ENCODE results near the gene H2BK1. TPM values are rescaled to one million over a fixed set of nuclear protein-coding genes. Genes with fewer than 3 reads are reported as not detected.
A peak's percentile ranks its signal among the peaks of the same experiment; 100 is the strongest.

Gene H2BK1
- polyA plus RNA-seq, 3 donors: not detected

DNA sequence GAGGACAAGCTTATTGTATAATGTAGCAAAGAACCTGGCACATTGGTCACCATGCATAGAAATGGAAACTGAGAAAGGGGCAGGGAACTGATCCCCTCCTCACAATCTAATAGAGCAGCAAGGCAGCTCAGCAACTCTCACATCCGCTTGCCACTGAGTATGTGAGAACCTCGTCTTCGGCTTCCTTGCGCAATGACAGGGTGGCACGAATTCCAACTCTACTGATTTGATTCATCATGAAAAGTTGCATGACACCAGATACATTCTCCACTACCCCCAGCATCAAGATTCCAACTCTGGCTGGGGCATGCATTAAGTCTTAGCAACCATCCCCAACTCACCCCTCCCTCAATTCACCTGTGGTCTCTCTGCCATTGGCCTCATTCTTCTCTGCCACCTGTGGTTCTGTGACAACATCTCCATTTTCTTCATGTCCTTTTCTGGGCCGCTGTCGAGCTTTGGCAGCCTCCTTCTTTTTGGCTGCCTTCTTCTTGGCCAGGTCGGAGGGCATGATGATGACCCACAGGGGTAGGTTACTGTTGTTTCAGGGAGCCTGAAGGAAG, 15.7 kb upstream of the H2BK1 start:
- H3K27me3 ChIP-seq (ENCODE audit: control insufficient read depth in 2 of 2, insufficient read depth in 2 of 2, low read length in 2 of 2): no peaks in the 10 kb centered on the region
- H2AFZ ChIP-seq (ENCODE audit: insufficient read depth, low read depth, low read length, poor library complexity, severe bottlenecking): peak overlapping the region; percentile 100
- peak overlapping the region; percentile 51 to 85 for H3K27ac ChIP-seq (ENCODE audit: low read depth in 1 of 2, low read length in 2 of 2)
- DNase-seq: peak; percentile 58 to 86 (median 73)
- H3K4me2 ChIP-seq (replicated peaks; ENCODE audit: extremely low read depth, low read length, poor library complexity, severe bottlenecking): peak overlapping the region; percentile 97
- peaks cover 36 to 44% of the 10 kb centered on the region in 2 donors for H3K36me3 Mint-ChIP-seq
- H3K9me3 Mint-ChIP-seq: no peaks in the 10 kb centered on the region
- H3K4me1 ChIP-seq (ENCODE audit: control insufficient read depth in 1 of 2, insufficient read depth in 2 of 2, low read length in 2 of 2): peaks cover 23 to 27% of the 10 kb centered on the region in 2 donors
- H3K9ac ChIP-seq (ENCODE audit: insufficient read depth, low read length, poor library complexity, severe bottlenecking): peak overlapping the region; percentile 71
- WGBS (ENCODE audit: insufficient coverage): 18% methylated on average over 5 of the region's 8 CpGs
- H3K4me1 Mint-ChIP-seq: peaks cover 27% of the 10 kb centered on the region
- no peaks in the 10 kb centered on the region for H4K20me1 ChIP-seq (ENCODE audit: insufficient read depth, low read length)
- peaks cover 0 to 3% (median 0%) of the 10 kb centered on the region in 3 donors for H3K27me3 Mint-ChIP-seq (ENCODE audit: low read depth in 3 of 3)
- H3K4me3 ChIP-seq (replicated peaks in 1 of 3; ENCODE audit: low read depth in 2 of 3, low read length in 3 of 3): peak overlapping the region; percentile 47 to 94 (median 51)
- H3K27ac Mint-ChIP-seq: peak overlapping the region; percentile 90 to 97 (median 93)
- H3K36me3 ChIP-seq (replicated peaks in 1 of 2; ENCODE audit: control insufficient read depth in 1 of 2, insufficient read depth in 2 of 2, low read length in 2 of 2): peaks cover 36 to 41% of the 10 kb centered on the region in 2 donors
- TF ChIP-seq, protein P1, sequence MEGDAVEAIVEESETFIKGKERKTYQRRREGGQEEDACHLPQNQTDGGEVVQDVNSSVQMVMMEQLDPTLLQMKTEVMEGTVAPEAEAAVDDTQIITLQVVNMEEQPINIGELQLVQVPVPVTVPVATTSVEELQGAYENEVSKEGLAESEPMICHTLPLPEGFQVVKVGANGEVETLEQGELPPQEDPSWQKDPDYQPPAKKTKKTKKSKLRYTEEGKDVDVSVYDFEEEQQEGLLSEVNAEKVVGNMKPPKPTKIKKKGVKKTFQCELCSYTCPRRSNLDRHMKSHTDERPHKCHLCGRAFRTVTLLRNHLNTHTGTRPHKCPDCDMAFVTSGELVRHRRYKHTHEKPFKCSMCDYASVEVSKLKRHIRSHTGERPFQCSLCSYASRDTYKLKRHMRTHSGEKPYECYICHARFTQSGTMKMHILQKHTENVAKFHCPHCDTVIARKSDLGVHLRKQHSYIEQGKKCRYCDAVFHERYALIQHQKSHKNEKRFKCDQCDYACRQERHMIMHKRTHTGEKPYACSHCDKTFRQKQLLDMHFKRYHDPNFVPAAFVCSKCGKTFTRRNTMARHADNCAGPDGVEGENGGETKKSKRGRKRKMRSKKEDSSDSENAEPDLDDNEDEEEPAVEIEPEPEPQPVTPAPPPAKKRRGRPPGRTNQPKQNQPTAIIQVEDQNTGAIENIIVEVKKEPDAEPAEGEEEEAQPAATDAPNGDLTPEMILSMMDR (IDR thresholded peaks at IDR 0.05): no peak
- intact Hi-C loops (cut with micrococcal nuclease): loop anchor here (2.0 to 10.0 kb wide), 3 partner anchors 17 to 289 kb away; partner anchors contain the start of gene RHEB (in 1 of the 2)
- peak overlapping the region; percentile 93 to 96 for H3K4me3 Mint-ChIP-seq
- H3K9me3 ChIP-seq (replicated peaks in 1 of 2; ENCODE audit: control insufficient read depth in 1 of 2, insufficient read depth in 1 of 2, low read length in 2 of 2): no peaks in the 10 kb centered on the region
- H3K79me2 ChIP-seq (ENCODE audit: insufficient read depth, low read length): peaks cover 19% of the 10 kb centered on the region

DNA sequence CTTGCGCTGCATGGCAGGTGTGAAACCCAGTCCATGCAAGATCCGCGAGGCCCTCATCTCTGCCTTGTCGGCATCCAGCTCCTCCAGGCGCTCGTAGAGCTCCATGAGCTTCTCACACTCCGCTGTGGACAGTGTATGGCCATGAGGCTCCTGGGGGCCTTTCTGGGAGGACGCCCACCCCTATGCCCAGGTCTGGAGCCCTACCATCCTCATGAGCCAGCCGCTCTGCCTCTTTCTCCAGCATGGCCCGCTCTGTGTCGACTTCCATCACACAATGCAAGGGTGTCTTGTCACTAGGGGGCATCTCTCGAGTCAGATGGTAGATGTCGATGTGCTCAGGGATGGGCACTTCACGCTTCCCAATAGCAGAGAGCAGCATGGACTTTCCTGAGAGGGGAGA, 13.4 kb upstream of the H2BK1 start:
- H3K4me2 ChIP-seq (replicated peaks; ENCODE audit: extremely low read depth, low read length, poor library complexity, severe bottlenecking): no peak overlapping the region
- peaks cover 23 to 27% of the 10 kb centered on the region in 2 donors for H3K4me1 ChIP-seq (ENCODE audit: control insufficient read depth in 1 of 2, insufficient read depth in 2 of 2, low read length in 2 of 2)
- Mint-ChIP-seq H3K27ac (peak overlapping the region in 1 of 7 donors; percentile 58), H3K4me1 (peaks cover 27% of the 10 kb centered on the region), H3K27me3 (ENCODE audit: low read depth in 3 of 3) (no peaks in the 10 kb centered on the region), H3K36me3 (peaks cover 54 to 66% of the 10 kb centered on the region in 2 donors), H3K9me3 (peaks cover 0 to 2% (median 0%) of the 10 kb centered on the region in 7 donors), H3K4me3 (no peak overlapping the region)
- no peak for DNase-seq
- H3K9me3 ChIP-seq (replicated peaks in 1 of 2; ENCODE audit: control insufficient read depth in 1 of 2, insufficient read depth in 1 of 2, low read length in 2 of 2): no peaks in the 10 kb centered on the region
- intact Hi-C loops (cut with micrococcal nuclease): loop anchor here in 1 of 2 donors (10.0 kb wide), 1 partner anchor 291 kb away; the partner anchor contains the start of gene RHEB
- no peak overlapping the region for H3K4me3 ChIP-seq (replicated peaks in 1 of 3; ENCODE audit: low read depth in 2 of 3, low read length in 3 of 3)
- peaks cover 46 to 64% of the 10 kb centered on the region in 2 donors for H3K36me3 ChIP-seq (replicated peaks in 1 of 2; ENCODE audit: control insufficient read depth in 1 of 2, insufficient read depth in 2 of 2, low read length in 2 of 2)
- no peak overlapping the region for H3K27ac ChIP-seq (ENCODE audit: low read depth in 1 of 2, low read length in 2 of 2)
- no peaks in the 10 kb centered on the region for H3K27me3 ChIP-seq (ENCODE audit: control insufficient read depth in 2 of 2, insufficient read depth in 2 of 2, low read length in 2 of 2)
- no peak overlapping the region for H2AFZ ChIP-seq (ENCODE audit: insufficient read depth, low read depth, low read length, poor library complexity, severe bottlenecking)
- TF ChIP-seq, protein P1 (IDR thresholded peaks at IDR 0.05): no peak
- peaks cover 19% of the 10 kb centered on the region for H3K79me2 ChIP-seq (ENCODE audit: insufficient read depth, low read length)
- no peak overlapping the region for H3K9ac ChIP-seq (ENCODE audit: insufficient read depth, low read length, poor library complexity, severe bottlenecking)
- 96% methylated on average over 12 of the region's 14 CpGs for WGBS (ENCODE audit: insufficient coverage)
- no peaks in the 10 kb centered on the region for H4K20me1 ChIP-seq (ENCODE audit: insufficient read depth, low read length)

All from CD14-positive monocyte (primary cell).